Pancreas (tissue), 10 donors: ENCODE data around the gene DENND5B. TPM values are rescaled to one million over a fixed set of nuclear protein-coding genes. Genes with fewer than 3 reads are reported as not detected.

Source experiments
- ATAC-seq, 4 donors: fragments of 200-7000 bp; cut with Tn5 transposase; one replicate each; pipeline versions ENCODE4 v1.8.0 to v1.9.1; 2020; ENCODE audit warnings: mild to moderate bottlenecking in 4 of 4, moderate library complexity in 4 of 4
- DNase-seq, 6 donors: peaks; one replicate each; pipeline ENCODE4 v3.0.0-alpha.2; 2020
- FAIRE-seq: peaks from 2 replicates; lab custom pipeline; 2012; peaks lifted over from hg19 to GRCh38; lab: Jason Lieb, UNC
- H3K27ac ChIP-seq, 4 donors: fragments of 200-600 bp; sonication (generic); 1 replicate in 3 of 4; 2 replicates in 1 of 4; pipeline versions ENCODE4 v1.5.0 to v1.8.0; 2020
- H3K27me3 ChIP-seq, 4 donors: fragments of 200-600 bp; one replicate each; pipeline ENCODE4 v1.8.0; 2021
- H3K36me3 ChIP-seq, 3 donors: fragments of 200-600 bp; sonication (generic) in 1 of 3; one replicate each; pipeline versions ENCODE4 v1.5.0 to v1.8.0; 2020 to 2021
- H3K4me1 ChIP-seq, 3 donors: fragments of 200-600 bp; one replicate each; pipeline ENCODE4 v1.8.0; 2021
- H3K4me3 ChIP-seq, 4 donors: fragments of 200-600 bp; sonication (generic) in 2 of 4; one replicate each; pipeline versions ENCODE4 v1.5.0 to v1.8.0; 2020 to 2021
- H3K9me3 ChIP-seq, 4 donors: fragments of 200-600 bp; one replicate each; pipeline ENCODE4 v1.8.0; 2021
- WGBS, 2 donors: extraction: QIAGEN DNeasy Blood & Tissue Kit; methylation state at CpG; one replicate each; pipeline ENCODE4 v1.1.7; 2013; 5-methylcytosine and 5-hydroxymethylcytosine counted together
- intact Hi-C, 3 donors: fragments of 100-400 bp; cut with DNase I; formaldehyde crosslinking; loops; one replicate each; pipeline versions ENCODE4 v1.11.1 to v1.14.2; 2022
- polyA plus RNA-seq, 2 donors: library from polyadenylated mRNA; stranded (reverse); fragments of 200-250 nt; gene quantifications; one replicate each; pipeline ENCODE4 v1.2.3, GENCODE V29; 2013
- total RNA-seq, 6 donors: library from RNA; stranded (reverse); fragmentation: NEBNext Ultra II Directional in 4 of 6; extraction: Animal tissue kit (Norgen Biotek cat#: 25700) in 4 of 6; gene quantifications; one replicate each; pipeline versions ENCODE4 v1.2.1 to v1.2.4, GENCODE V29; 2021 to 2023
- TF ChIP-seq, protein P1 (sequence below), 4 donors: fragments of 200-600 bp; sonication (generic) in 3 of 4; IDR thresholded peaks; one replicate each; pipeline versions ENCODE4 v1.5.0 to v1.8.0; 2021; ENCODE audit warnings: antibody characterized with exemption in 4 of 4
- donor health status: healthy with polysubstance abuse.
- donor health status: DM: no; HTN: no; CAD: no; lungs with moderate emphysema.
- donor health status: DM: no; HTN: no; CAD: no.
- donor health status: control.
- donor health status: control.
- donor health status: Bipolar disorder and iron deficiency.
- donor health status: DM: yes; HTN: yes; CAD: no.
- donor health status: DM: no; HTN: no; CAD: no.
- donor health status: DM: no; HTN: no; CAD: no.
- donor health status: DM: yes; HTN: yes; CAD: no.

DENND5B gene
- total and polyA plus RNA-seq, 8 donors, result 2.4 to 11.3 (median 6.9) TPM

DNA sequence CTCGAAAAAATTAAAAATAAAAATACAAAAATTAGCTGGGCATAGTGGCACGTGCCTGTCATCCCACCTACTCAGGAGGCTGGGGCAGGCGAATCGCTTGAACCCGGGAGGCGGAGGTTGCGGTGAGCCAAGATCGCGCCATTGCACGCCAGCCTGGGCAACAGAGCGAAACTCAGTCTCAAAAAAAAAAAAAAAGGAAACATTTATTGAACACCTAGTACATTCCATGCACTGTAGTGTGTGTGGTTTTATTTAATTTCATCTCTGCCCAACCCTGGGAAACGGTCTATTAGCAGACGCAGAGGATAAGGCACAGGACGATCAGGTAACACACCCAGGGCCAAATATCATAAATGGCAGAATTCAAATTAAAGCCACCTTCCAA, 229.2 kb downstream of the DENND5B start:
- no peak for ATAC-seq
- no peak for FAIRE-seq
- TF ChIP-seq, protein P1, sequence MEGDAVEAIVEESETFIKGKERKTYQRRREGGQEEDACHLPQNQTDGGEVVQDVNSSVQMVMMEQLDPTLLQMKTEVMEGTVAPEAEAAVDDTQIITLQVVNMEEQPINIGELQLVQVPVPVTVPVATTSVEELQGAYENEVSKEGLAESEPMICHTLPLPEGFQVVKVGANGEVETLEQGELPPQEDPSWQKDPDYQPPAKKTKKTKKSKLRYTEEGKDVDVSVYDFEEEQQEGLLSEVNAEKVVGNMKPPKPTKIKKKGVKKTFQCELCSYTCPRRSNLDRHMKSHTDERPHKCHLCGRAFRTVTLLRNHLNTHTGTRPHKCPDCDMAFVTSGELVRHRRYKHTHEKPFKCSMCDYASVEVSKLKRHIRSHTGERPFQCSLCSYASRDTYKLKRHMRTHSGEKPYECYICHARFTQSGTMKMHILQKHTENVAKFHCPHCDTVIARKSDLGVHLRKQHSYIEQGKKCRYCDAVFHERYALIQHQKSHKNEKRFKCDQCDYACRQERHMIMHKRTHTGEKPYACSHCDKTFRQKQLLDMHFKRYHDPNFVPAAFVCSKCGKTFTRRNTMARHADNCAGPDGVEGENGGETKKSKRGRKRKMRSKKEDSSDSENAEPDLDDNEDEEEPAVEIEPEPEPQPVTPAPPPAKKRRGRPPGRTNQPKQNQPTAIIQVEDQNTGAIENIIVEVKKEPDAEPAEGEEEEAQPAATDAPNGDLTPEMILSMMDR (IDR thresholded peaks at IDR 0.05), result no peak
- Histone ChIP-seq H3K36me3 (no peaks in the 10 kb centered on the region), H3K4me3 (no peak overlapping the region), H3K4me1 (no peaks in the 10 kb centered on the region), H3K27me3 (no peaks in the 10 kb centered on the region), H3K9me3 (no peaks in the 10 kb centered on the region), H3K27ac (no peak overlapping the region)
- no peak for DNase-seq
- WGBS, 2 donors, result 89% methylated on average over 14 of the region's 14 CpGs
- intact Hi-C loops, result no loop called here

DNA sequence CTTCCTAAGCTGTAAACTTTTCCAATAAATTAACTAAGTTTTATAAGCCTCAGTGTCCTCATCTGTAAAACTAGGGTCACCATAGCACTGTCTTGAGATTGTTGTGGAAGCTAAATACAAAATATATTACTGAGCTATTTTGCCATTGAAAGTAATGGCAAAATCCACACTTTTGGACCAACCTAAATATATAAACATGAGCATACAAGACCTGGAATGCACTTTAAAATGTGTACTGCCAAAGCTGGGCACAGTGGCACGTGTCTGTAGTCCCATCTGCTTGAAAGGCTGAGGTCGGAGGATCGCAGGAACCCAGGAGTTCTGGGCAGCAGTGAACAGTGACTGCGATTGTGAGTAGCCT, 235.2 kb downstream of the DENND5B start:
- ATAC-seq (no peak), DNase-seq (no peak), FAIRE-seq (no peak)
- no peak overlapping the region for H3K27ac ChIP-seq
- TF ChIP-seq, protein P1 (IDR thresholded peaks at IDR 0.05), result no peak
- no peaks in the 10 kb centered on the region for H3K4me1 ChIP-seq
- no peaks in the 10 kb centered on the region for H3K9me3 ChIP-seq
- no peaks in the 10 kb centered on the region for H3K27me3 ChIP-seq
- no peaks in the 10 kb centered on the region for H3K36me3 ChIP-seq
- 65 to 86% methylated on average over 4 of the region's 4 CpGs for WGBS, 2 donors
- H3K4me3 ChIP-seq, result no peak overlapping the region
- intact Hi-C loops, result no loop called here

DNA sequence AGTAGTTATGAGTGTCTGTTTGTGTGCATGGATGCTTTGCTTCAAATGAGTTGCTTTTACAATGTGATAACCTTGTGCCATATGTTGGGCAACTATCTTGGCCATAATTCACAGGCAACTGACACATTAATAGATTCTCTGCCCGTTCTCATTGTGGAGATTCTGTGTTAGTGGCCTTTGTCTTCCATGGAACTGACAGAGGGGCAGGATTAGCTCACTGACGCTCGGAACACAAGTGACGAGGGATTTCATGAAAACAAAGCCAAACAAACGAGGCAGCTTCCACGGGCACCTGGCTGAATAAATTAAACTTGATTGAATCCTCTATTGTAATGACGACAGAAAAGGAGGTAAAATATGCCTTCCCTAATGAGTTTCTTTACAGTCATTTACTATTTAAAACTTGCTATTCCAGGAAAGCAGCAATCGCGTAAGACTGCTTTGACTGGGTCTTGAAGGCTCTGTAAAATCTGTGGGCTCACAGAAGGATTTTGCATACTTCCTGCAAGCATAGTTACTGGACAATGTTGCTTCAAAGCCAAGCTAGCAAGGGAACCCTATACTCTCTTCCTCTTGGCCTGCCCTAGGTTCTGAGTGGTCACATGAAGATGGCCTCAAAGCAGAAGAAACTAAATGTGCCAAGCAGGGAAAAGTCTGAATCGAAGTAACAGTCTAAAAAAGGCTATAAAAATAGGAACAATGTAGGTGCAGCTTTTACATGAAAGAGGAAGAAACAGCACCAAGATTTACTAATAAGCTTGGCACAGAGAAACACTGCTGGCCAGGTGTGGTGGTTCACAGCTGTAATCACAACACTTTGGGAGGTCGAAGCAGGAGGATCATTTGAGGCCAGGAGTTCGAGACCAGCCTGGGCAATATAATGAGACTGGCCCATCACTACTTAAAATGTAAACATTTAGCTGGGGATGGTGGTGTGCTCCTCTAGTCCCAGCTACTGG, 236.9 kb downstream of the DENND5B start:
- WGBS, 2 donors, result 62 to 63% methylated on average over 12 of the region's 12 CpGs
- Histone ChIP-seq H3K36me3 (no peaks in the 10 kb centered on the region), H3K4me3 (no peak overlapping the region), H3K27ac (no peak overlapping the region), H3K27me3 (no peaks in the 10 kb centered on the region), H3K4me1 (no peaks in the 10 kb centered on the region), H3K9me3 (no peaks in the 10 kb centered on the region)
- intact Hi-C loops, result no loop called here
- ATAC-seq, result peak in 2 of 4 donors; percentile 60 to 71
- FAIRE-seq, result no peak
- DNase-seq, result no peak
- TF ChIP-seq, protein P1 (IDR thresholded peaks at IDR 0.05), result no peak

DNA sequence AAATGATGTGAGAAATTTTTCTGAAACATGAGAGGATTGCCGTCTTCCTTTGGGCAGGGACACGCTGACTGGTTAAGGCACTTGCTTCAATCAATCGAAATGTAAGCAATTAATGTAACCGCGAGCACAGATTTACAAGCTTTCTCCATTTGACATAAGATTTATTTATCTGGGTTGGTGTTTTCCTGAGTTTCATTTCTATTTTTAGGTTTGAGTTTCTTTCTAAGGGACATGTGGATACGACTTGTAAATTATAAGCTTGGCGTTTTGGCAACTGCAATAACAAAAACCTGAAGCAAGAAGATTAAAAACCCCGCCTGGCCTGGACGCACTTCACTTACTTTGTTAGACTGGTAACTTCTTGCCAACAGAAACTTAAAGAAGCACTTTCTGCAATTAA, 244.7 kb downstream of the DENND5B start:
- ATAC-seq (no peak), DNase-seq (no peak), FAIRE-seq (no peak)
- intact Hi-C loops, result no loop called here
- H3K27ac ChIP-seq, result no peak overlapping the region
- TF ChIP-seq, protein P1 (IDR thresholded peaks at IDR 0.05), result no peak
- H3K4me3 ChIP-seq, result no peak overlapping the region
- H3K4me1 ChIP-seq, result no peaks in the 10 kb centered on the region
- WGBS, 2 donors, result 68 to 73% methylated on average over 9 of the region's 9 CpGs
- no peaks in the 10 kb centered on the region for H3K9me3 ChIP-seq
- no peaks in the 10 kb centered on the region for H3K36me3 ChIP-seq
- H3K27me3 ChIP-seq, result no peaks in the 10 kb centered on the region

DNA sequence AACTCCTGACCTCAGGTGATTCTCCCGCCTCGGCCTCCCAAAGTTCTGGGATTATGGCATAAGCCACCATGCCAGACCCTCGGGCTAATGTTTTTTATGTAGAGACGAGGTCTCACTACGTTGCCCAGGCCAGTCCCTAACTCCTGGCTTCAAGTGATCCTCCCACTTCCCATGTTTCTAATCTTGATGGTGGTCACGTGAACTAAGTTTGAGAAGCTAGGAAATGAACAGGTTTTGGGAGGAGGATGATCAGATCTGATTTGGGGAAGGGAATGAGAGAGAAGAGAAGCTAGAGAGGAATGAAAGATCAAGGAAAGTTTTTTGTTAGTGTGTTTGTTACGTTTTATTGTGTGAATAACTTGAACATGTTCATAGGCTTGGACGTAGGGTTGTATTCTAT, 247.8 kb downstream of the DENND5B start:
- intact Hi-C loops, result no loop called here
- Histone ChIP-seq H3K9me3 (no peaks in the 10 kb centered on the region), H3K27me3 (no peaks in the 10 kb centered on the region), H3K4me3 (no peak overlapping the region), H3K27ac (no peak overlapping the region), H3K36me3 (no peaks in the 10 kb centered on the region), H3K4me1 (no peaks in the 10 kb centered on the region)
- no peak for DNase-seq
- no peak for FAIRE-seq
- no peak for ATAC-seq
- WGBS, 2 donors, result 74 to 87% methylated on average over 8 of the region's 8 CpGs
- TF ChIP-seq, protein P1 (IDR thresholded peaks at IDR 0.05), result no peak
